ENCODE results near the gene CCT8L2. TPM values are rescaled to one million over a fixed set of nuclear protein-coding genes. Genes with fewer than 3 reads are reported as not detected.
"Not testable (repeated sequence)": the region's sequence is repeated elsewhere in the genome, so short reads cannot be mapped to it uniquely, and the experiment has no call there.

The CCT8L2 gene
- total RNA-seq, 1 experiment from 2014 or later, result not detected

DNA sequence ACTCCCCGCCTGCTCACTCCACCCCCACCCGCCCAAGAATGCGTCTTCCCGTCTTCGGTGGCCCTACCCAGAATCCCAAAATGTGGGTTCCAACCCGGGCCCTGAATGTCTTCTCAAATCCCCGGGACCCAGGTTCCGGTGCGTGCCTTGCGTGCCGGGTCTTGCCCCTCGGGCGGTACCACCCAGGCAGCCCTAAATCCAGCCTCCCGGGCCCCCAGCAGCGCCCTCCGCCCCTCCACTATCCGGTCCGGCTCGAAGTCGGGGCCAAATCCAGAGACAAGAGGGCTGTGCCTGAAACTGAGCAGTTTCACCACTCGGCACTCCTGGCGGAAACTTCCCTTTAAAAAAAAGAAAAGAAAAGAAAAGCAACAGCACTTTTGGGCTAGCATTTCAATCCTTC, 16.3 kb upstream of the CCT8L2 start:
- no peaks in the 10 kb centered on the region for H3K4me1 ChIP-seq (ENCODE audit: insufficient read depth, low read length)
- no peak overlapping the region for H2AFZ ChIP-seq (ENCODE audit: low read length)
- Mint-ChIP-seq H3K4me3 (no peak overlapping the region), H3K27ac (no peak overlapping the region), H3K36me3 (ENCODE audit: insufficient read depth in 1 of 3, low read depth in 3 of 3) (peaks cover 14 to 27% (median 22%) of the 10 kb centered on the region in 3 experiments; a peak in 6 of 7 replicates), H3K9me3 (peaks cover 77 to 83% of the 10 kb centered on the region in 2 experiments), H3K4me1 (no peaks in the 10 kb centered on the region), H3K27me3 (ENCODE audit: low read depth) (peaks cover 3% of the 10 kb centered on the region)
- no peak overlapping the region for H3K14ac ChIP-seq (ENCODE audit: insufficient read depth, low read length)
- H3K79me1 ChIP-seq (ENCODE audit: insufficient read depth, low read depth, low read length, poor library complexity, severe bottlenecking), result no peaks in the 10 kb centered on the region
- H2BK5ac ChIP-seq (ENCODE audit: insufficient read length, low read length), result no peak overlapping the region
- H2BK20ac ChIP-seq (ENCODE audit: low read depth, low read length, poor library complexity, severe bottlenecking), result no peak overlapping the region
- H4K8ac ChIP-seq (replicated peaks; ENCODE audit: insufficient read length, low read depth, low read length), result no peak overlapping the region
- H3K27me3 ChIP-seq (ENCODE audit: insufficient read depth, low read length), result no peaks in the 10 kb centered on the region
- no peak overlapping the region for H3T11ph ChIP-seq (ENCODE audit: low read length)
- H3K9me3 ChIP-seq (ENCODE audit: control insufficient read depth, low read depth, low read length), result peaks cover 32% of the 10 kb centered on the region
- TF ChIP-seq CTCF (conservative IDR thresholded peaks at IDR 0.05), result no peak
- H3K4ac ChIP-seq (ENCODE audit: low read depth, low read length), result no peak overlapping the region
- DNase-seq, result no peak
- H2AK5ac ChIP-seq (ENCODE audit: insufficient read length, low read length), result no peak overlapping the region
- H3K23me2 ChIP-seq (ENCODE audit: insufficient read length, low read depth, low read length, poor library complexity, severe bottlenecking), result no peaks in the 10 kb centered on the region
- H4K20me1 ChIP-seq (ENCODE audit: control insufficient read depth, insufficient read depth, insufficient read length), result no peaks in the 10 kb centered on the region
- H3K23ac ChIP-seq (ENCODE audit: insufficient read length, low read depth, low read length), result no peak overlapping the region
- no peak overlapping the region for H3K9ac ChIP-seq (ENCODE audit: extremely low read depth, insufficient read length, low read length)
- no peak overlapping the region for H3K27ac ChIP-seq (ENCODE audit: insufficient read length, low read depth, low read length)
- no peak overlapping the region for H4K5ac ChIP-seq (ENCODE audit: insufficient read length, low read depth, low read length)
- no peak overlapping the region for H4K91ac ChIP-seq (ENCODE audit: insufficient read length, low read depth, low read length)
- H3K79me2 ChIP-seq (ENCODE audit: insufficient read depth, low read length), result no peaks in the 10 kb centered on the region
- no peak overlapping the region for H3K56ac ChIP-seq (ENCODE audit: insufficient read length, low read depth, low read length)
- no peak overlapping the region for H2BK12ac ChIP-seq (ENCODE audit: insufficient read length, low read depth, low read length)
- H2BK15ac ChIP-seq (ENCODE audit: low read depth, low read length), result no peak overlapping the region
- WGBS (ENCODE audit: extremely low coverage, insufficient read length, low lambda C conversion rate), result no CpG with 5 or more reads among the region's 22 CpGs
- H3K4me2 ChIP-seq (ENCODE audit: insufficient read depth, insufficient read length, low read length), result no peak overlapping the region
- no peak overlapping the region for H3K18ac ChIP-seq (ENCODE audit: insufficient read length, low read depth, low read length)
- H2BK120ac ChIP-seq (ENCODE audit: low read depth, low read length, poor library complexity, severe bottlenecking), result no peak overlapping the region

- H3K18ac ChIP-seq (ENCODE audit: insufficient read length, low read depth, low read length), result not testable (repeated sequence)
Measured at GRCh38 chr22:16604257-16604998, 11.8 kb upstream of the CCT8L2 start.

More at GRCh38 chr22:16604257-16604998, 11.8 kb upstream of the CCT8L2 start:
- peaks cover 74 to 75% of the 10 kb centered on the region in 2 experiments for H3K9me3 Mint-ChIP-seq
- not testable (repeated sequence) for H2BK12ac ChIP-seq (ENCODE audit: insufficient read length, low read depth, low read length); H2BK120ac ChIP-seq (ENCODE audit: low read depth, low read length, poor library complexity, severe bottlenecking); H3K4ac ChIP-seq (ENCODE audit: low read depth, low read length); H4K8ac ChIP-seq (replicated peaks; ENCODE audit: insufficient read length, low read depth, low read length); H3K27ac Mint-ChIP-seq; H3K27ac ChIP-seq (ENCODE audit: insufficient read length, low read depth, low read length); H3K4me2 ChIP-seq (ENCODE audit: insufficient read depth, insufficient read length, low read length); DNase-seq; H3K23me2 ChIP-seq (ENCODE audit: insufficient read length, low read depth, low read length, poor library complexity, severe bottlenecking); H3K27me3 ChIP-seq (ENCODE audit: insufficient read depth, low read length); H3K23ac ChIP-seq (ENCODE audit: insufficient read length, low read depth, low read length); H3T11ph ChIP-seq (ENCODE audit: low read length); H3K56ac ChIP-seq (ENCODE audit: insufficient read length, low read depth, low read length); H4K91ac ChIP-seq (ENCODE audit: insufficient read length, low read depth, low read length); H2AK5ac ChIP-seq (ENCODE audit: insufficient read length, low read length); H2BK5ac ChIP-seq (ENCODE audit: insufficient read length, low read length); H2AFZ ChIP-seq (ENCODE audit: low read length); H4K5ac ChIP-seq (ENCODE audit: insufficient read length, low read depth, low read length); H3K9ac ChIP-seq (ENCODE audit: extremely low read depth, insufficient read length, low read length); H3K14ac ChIP-seq (ENCODE audit: insufficient read depth, low read length); H3K27me3 Mint-ChIP-seq (ENCODE audit: low read depth); H3K4me1 Mint-ChIP-seq; H3K4me3 Mint-ChIP-seq; H3K79me2 ChIP-seq (ENCODE audit: insufficient read depth, low read length); H2BK15ac ChIP-seq (ENCODE audit: low read depth, low read length); H3K4me1 ChIP-seq (ENCODE audit: insufficient read depth, low read length); H3K79me1 ChIP-seq (ENCODE audit: insufficient read depth, low read depth, low read length, poor library complexity, severe bottlenecking); H4K20me1 ChIP-seq (ENCODE audit: control insufficient read depth, insufficient read depth, insufficient read length); H2BK20ac ChIP-seq (ENCODE audit: low read depth, low read length, poor library complexity, severe bottlenecking)
- no CpG with 5 or more reads among the region's 8 CpGs for WGBS (ENCODE audit: extremely low coverage, insufficient read length, low lambda C conversion rate)
- H3K36me3 Mint-ChIP-seq (ENCODE audit: insufficient read depth in 1 of 3, low read depth in 3 of 3), result peaks cover 9 to 14% (median 9%) of the 10 kb centered on the region in 3 experiments; a peak in 6 of 7 replicates
- peaks cover 40% of the 10 kb centered on the region for H3K9me3 ChIP-seq (ENCODE audit: control insufficient read depth, low read depth, low read length)
